HG02885 (cell line): ENCODE data around the gene IRX3.

Experiments
- ATAC-seq: cut with Tn5 transposase; IDR thresholded peaks from one replicate; pipeline ENCODE4 v1.9.1; 2021; ENCODE audit warnings: mild to moderate bottlenecking; ENCODE audit not compliant: unreplicated experiment, poor library complexity

Gene IRX3

GRCh38 chr16:54240271-54241129 lies 46.1 kb downstream of the IRX3 start:
- no peak for ATAC-seq

GRCh38 chr16:54239456-54239855 lies 47.1 kb downstream of the IRX3 start:
- no peak for ATAC-seq

- ATAC-seq, result no peak
Observed at GRCh38 chr16:54236773-54237172, 49.8 kb downstream of the IRX3 start.

GRCh38 chr16:54233615-54234014 lies 53.0 kb downstream of the IRX3 start:
- ATAC-seq, result no peak
